Nucleus accumbens (tissue), 56 donors: ENCODE results near the gene PHLDB2.

Experiments used
- DNase-seq, 56 donors: peaks; one replicate each; lab custom pipeline; 2025; lab: John Stamatoyannopoulos, UW

Gene PHLDB2

DNA sequence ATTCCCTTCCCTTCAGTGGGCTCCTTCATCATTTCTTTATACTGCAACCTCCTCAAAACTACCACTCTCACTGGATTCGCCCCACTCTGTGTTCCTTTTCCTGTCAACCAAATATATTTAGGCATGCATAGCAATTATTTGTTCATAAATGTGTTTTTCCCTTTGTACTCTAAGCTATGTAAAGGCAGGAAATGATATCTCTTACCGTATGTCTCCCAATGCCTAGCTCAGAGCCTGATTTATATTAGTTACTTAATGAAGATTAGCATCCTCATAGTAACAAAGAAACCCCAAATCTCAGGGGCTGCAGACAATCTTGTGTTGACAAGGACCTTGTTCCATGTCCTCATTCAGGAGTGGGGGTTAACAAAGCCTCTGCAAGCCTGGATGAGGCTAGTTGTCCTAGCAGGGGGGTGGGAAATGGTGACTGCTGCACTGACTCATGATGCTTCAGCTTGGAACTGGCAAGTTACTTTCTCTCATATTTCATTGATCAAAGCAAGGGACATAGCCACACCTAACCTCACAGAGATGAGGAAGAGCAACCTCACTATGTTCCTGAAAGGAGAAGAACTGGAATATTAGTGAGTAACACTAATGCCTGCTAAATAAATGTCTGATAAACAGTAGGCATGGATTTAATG is 15.2 kb downstream of the PHLDB2 start:
- no peak for DNase-seq

DNA sequence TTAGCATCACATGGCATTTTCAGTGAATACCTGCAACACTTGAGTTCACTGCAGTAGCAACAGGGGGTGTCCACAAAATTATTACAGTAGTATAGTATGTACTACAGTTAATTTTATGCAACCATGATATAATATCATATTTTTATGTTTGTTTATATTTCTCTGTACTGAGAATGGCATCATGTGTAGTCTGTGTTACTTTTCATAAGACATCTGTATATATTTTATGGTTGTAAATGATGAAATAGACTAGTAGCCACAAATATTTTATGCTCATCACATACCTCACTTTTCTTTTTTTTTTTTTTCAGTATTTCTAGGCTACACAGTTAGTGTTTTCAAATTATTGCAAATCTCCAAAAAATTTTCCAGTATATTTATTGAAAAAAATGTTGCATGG is 22.4 kb downstream of the PHLDB2 start:
- no peak for DNase-seq

DNA sequence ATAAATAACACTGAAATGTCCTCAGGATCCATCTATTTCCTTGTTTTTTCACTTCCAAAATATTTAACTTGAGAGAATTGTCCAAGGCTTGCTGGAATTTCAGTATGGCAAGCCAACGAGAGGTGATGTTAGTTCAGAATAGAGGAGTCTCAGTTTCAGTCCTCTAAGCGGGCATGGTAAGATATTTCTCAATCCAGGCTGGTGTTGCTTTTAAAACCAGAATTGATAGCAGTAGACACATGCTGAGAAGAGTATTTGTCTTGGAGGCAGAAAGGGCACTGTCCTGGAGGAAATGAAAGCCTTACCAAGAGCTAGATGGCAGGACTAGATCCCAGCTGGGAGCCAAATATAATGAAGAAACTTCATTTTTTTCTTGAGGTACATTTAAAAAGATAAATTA is 23.1 kb downstream of the PHLDB2 start:
- no peak for DNase-seq

DNA sequence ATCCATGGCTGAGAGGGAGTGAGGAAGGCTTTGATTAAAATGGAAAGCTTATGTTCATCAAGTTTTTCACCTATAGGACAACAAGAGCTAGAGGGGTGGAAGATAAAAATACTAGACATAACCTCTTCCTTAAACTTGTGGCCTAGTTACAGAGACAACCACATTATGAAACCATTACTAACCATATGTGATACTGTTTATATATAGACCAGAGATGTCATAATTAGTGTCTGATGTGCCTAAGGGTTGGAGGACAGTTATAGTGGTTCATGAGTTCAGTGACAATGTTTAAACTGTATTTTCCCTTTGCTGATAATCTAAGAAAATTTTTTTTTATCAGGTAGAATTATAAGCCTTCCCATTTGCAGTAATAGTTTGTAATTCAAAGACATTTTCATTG is 23.7 kb downstream of the PHLDB2 start:
- no peak for DNase-seq

DNA sequence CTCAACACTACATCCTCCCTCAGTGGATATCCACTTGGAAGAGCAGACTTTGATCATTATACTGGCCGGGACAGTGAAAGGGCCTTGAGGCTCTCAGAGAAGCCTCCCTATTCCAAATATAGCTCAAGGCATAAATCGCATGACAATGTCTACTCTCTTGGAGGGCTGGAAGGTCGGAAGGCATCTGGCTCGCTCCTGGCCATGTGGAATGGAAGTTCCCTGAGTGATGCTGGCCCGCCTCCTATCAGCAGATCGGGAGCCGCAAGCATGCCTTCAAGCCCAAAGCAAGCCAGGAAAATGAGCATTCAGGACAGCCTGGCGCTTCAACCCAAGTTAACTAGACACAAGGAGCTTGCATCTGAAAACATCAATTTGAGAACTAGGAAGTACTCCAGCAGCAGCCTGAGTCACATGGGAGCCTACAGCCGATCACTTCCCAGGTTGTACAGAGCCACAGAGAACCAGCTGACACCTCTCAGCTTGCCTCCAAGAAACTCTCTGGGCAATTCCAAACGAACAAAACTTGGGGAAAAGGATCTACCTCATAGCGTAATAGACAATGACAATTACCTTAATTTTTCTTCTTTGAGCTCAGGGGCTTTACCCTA is 25.4 kb downstream of the PHLDB2 start:
- no peak for DNase-seq

DNA sequence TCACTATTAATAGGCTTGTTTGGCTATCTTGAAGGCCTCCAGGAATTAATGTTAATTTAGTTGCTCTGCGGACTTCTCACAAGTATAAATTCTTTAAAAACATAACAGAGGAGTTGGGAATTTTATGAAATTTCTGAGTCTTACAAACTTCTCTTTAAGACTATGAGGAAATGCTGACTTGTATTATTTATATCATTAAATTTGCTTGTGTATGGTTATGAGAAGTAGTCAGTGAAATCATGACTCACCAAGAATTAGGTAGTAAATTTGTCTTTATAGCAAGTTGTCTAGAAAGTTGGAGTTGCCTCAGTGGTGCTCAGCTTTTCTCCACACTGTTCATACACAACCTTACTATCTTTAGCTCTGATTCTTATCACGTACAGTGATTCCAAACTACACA is 26.5 kb downstream of the PHLDB2 start:
- DNase-seq, result no peak

DNA sequence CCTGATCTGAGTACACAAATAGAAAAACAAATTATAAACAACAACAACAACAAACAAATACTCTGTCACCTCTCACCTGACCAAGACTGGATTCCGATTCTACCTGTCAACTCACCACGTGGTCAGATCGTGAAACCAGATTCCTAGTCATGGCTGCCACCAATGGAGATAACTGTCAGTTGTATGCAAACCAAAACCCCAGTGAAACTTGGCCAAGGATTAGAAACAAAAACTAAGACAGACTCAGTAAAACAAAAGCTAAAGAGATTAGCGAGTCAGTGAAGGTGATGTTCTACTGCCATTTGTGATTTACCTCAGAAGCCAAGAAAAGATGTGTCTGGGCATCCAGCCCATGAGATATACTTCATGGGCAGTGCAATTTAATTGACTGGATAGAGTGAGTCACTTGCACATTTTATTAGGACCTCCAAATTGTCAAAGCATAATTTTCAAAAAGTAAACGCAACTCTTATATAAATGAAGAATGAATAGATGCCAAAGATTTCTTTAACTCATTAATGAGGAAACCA is 31.1 kb downstream of the PHLDB2 start:
- DNase-seq, result no peak

DNA sequence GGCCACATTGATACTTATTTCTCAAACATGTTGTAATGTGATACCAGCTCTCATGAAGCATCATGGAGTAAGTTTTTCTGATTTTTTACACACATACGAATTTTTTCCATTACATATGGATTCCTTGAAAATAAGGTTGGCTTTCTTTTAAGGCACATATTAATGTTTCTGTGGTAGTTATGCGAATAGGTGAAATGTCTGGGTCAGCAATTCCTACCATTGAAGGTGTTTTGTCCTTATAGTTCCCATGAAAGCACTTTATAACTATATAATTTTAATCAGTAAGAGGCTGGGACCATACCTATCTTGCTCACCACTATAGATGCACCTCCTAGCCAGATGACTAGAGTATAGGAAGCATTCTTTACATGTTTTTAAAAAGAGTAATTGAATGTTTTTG is 33.0 kb downstream of the PHLDB2 start:
- DNase-seq, result no peak

DNA sequence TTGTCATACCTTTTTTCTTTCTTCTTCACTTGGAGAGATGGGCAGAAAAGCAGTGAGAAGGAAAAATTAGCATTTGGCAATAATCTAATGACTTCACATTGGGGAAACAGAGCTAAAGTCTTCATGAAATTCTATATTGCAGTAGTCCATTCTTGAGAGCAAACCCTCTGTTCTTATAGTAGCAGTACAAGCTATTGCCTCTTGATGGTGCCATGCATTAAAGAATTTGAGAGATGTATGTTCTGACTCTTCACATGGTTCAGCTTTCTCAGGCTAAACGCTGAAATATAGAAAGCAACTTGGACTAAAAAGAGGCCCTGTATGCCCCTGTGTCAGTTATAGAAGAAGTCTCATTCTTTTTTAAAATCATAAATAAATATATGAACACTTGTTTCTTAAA is 36.0 kb downstream of the PHLDB2 start:
- DNase-seq, result no peak

DNA sequence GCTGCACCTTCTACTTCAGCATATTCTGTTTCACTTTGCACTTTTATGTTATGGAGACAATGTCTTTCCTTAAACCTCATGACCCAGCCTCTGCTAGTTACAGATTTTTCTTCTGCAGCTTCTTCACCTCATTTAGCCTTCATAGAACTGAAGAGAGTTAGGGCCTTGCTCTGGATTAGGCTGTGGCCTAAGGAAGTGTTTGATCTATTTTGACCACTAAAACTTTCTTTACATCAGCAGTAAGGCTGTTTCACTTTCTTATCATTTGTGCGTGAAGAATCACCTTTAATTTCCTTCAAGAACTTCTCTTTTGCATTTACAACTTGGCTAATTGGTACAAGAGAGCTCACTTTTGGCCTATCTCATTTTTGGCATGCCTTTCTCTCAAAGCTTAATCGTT is 40.9 kb downstream of the PHLDB2 start:
- no peak for DNase-seq

DNA sequence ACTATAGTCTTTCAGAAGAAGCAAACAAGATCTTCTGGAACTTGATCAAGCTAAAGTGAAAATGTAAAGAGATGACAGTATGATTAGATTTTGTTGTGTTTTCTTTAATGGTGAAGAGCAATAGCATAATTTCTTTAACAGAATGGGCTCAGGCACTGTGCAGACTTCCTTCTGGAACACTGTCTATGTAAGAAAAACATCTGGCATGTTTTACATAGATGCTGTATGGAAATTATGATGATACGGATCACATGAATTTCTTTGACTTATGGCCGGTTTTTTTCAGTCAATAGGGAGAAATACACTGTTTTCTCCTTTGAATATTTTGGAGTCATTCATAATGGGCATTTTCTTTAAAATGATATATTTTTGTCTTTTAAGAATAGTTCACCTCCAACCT is 42.6 kb downstream of the PHLDB2 start:
- no peak for DNase-seq

DNA sequence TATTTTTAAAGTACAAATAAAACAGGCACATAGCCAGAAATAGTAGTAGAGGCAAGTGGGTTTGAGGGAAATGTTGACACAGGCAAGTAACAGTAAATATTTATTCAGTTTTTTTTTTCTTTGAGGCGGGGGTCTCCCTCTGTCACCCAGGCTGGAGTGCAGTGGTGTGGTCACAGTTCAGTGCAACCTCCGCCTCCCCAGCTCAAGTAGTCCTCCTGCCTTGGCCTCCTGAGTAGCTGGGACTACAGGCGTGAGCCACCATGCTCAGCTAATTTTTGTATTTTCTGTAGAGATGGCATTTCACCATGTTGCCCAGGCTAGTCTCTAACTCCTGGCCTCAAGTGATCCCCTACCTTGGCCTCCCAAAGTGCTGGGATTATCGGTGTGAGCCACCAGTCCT is 43.5 kb downstream of the PHLDB2 start:
- DNase-seq, result no peak

DNA sequence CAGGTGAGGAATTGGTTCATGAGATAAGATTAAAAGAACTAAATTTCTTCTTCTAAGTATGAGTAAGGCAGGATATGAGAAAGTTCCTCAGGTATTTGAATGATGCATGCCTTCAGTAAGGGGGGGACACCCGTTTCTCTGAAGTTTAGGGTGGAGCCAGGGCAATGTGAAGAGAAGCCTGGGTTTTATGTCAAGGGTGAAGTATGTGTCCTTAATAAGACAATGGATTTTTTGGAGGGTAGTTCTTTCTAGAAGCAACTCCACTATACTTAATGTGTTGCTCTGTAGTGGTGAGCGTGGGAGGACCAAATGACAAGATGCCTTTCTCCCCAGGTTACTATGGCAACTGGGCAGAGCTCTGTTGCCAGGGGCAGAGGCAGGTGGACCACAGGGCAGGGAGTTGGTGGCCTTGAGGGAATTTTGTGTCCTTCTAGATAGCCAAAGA is 44.0 kb downstream of the PHLDB2 start:
- no peak for DNase-seq

DNA sequence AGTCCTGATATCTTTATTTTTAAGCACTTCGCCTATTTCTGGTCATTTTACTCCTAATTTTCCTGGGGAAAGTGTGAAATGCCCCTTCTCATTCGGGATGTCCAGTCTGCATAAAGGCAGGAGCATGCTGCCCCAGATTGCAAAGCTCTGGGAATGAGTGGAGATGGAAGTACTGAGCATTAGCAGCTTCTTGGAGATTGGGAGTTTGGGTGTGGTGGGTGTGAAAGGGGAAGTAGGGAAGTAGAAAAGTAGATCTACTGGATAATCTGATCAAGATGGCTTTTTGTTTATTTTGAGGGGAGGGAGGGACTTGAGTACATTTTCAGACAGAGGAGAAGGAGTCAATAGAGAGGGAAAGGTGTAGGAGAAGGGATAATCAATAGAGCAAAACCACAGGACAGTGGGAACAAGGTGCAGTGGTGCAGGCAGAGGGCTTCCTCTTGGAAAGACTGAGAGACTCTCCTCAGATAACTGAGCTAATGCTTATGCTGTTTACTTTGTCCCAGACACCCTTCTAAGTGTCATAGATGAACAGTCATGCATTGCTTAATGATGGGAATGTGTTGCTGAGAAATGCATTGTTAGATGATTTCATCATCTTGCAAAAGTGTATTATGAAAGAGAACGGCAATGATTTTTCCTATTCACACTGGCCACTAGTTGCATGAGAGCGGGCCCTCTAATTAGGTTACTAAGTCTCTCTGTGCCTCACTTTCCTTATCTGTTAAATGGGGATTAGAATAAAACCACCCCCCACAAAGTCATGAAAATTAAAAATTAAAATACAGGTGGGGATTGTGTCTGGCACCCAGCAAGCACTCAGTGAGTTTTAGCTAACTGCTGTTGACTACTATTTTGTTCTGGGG is 45.5 kb downstream of the PHLDB2 start:
- no peak for DNase-seq

DNA sequence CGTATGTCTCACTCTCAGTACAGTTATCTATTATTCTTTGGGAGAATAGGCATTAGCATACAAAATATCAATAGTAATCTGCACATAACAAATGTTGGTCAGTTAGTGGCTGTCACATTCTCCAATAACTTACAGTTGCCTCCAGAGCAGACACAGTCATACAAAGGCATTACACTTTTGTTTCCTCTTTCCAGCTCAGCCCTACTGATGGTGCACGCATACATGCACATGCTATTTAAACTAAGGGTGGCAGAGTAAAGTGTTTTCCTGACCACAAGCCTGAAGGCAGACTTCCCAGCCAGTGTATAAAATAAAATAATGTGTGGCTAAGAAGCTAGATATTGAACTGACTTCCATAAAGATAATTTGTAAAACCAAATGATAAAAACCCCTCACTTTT is 47.6 kb downstream of the PHLDB2 start:
- DNase-seq, result no peak

DNA sequence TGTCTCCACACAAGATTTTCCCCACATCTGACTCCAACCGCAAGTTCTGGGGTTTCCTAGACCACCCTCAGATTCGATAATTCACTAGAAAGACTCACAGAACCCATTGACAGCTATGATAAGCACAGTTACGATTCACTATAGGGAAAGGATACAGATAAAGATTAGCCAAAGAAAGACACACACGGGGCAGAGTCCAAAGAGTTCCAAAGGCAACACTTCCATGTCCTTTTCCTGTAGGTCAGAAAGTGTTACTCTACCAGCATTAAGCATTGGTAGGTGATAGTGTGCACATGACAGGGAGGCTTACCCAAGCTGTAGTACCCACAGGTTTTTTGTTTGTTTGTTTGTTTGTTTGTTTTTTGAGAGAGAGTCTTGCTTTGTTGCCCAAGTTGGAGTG is 48.1 kb downstream of the PHLDB2 start:
- DNase-seq, result no peak

DNA sequence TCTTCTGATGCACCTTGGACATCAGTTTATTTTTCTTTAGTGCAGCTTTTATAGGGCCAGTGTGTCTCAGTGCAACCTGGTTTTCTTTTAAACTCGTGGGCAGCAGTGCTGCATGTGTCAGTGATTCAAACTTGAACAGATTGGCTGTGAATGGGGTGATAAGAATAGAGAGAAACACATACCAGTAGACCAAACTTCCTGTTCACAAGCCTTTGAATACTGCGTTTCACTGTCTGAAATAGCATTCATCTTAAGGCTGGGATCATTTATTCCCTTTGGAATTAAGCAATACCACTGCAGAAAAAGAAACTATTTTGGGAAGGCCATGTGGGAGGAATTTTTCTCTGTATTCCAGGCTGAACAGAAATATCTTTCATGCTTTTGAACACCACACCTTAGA is 51.7 kb downstream of the PHLDB2 start:
- DNase-seq, result no peak

DNA sequence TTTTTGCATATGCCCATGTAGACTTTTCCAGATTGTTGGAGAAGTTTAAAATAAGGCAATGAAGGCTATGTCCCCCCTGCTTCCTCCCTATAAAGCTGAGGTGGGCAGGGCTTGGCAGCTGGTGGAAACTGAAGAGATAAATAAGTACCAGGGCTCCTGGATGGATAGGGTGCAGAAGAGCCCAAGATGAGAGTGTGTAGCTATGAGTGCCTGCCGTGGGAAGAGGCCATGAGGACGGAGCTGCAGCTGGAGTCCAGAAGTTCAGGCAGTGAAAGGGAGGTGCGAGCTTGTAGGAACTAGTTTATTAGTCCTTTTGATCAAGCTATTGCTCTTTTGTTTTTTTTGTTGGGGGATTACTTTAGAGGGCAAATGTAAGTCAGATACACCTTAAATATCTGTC is 52.4 kb downstream of the PHLDB2 start:
- no peak for DNase-seq

DNA sequence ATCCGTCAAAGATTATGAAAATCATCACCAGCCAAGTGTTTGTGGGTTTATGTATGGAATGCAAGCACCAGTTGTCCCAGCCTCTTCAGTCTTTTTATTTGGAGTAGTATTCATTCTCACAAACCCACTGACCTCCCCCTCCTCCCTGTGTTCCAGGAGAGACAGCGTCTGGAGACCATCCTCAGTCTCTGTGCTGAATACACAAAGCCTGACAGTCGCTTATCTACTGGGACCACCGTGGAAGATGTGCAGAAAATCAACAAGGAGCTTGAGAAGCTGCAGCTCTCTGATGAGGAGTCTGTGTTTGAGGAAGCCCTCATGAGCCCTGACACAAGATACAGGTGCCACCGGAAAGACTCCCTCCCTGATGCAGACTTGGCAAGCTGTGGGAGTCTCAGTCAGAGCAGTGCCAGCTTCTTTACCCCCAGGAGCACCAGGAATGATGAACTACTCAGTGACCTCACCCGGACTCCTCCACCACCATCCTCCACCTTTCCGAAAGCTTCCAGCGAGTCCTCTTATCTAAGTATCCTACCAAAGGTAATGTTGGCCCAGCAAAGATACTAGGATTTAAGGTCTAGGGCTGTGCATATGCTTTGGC is 54.2 kb downstream of the PHLDB2 start:
- no peak for DNase-seq

DNA sequence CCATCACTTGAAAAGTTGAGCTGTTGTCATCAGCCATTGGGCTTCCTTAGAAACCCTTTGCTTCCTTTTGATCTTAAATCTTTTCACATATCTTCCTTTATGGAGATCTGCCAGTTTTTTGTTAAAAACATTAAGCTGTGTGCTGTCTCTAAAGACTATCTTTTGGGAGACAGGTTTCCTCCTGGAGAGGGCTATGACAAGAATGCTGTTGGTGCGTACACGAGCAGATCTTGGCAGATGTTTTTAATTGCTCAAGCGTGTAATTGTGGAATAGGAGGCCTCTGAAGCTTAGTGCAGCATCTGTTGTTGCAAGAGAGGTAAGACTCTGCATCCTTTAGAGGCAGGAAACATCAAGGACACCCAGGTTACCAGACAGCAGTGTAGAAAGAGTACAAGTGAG is 56.8 kb downstream of the PHLDB2 start:
- DNase-seq, result no peak

DNA sequence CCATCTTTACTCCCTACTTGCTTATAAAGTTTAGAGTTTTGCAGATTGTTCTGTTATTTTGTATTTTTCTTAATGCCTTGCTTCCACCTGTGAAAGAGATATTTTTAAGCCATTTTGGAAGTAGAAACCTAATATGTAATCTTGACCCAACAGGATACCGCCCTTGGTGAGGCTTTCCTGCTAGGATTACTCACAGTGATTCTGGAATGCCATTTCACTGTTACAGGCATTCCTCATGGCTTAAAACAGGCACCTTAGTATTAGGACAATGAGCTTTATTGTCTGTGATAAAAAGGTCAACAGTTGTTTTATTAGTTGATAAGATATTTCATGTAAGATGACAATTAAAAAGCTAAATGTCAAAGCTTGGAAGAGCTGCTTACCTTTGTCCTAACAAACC is 58.2 kb downstream of the PHLDB2 start:
- DNase-seq, result no peak
